Measurements from ENCODE around the gene NCAPG2.

The NCAPG2 gene

GRCh38 chr7:158591944-158592343 is 112.7 kb downstream of the NCAPG2 start:
- no peak for FAIRE-seq

DNA sequence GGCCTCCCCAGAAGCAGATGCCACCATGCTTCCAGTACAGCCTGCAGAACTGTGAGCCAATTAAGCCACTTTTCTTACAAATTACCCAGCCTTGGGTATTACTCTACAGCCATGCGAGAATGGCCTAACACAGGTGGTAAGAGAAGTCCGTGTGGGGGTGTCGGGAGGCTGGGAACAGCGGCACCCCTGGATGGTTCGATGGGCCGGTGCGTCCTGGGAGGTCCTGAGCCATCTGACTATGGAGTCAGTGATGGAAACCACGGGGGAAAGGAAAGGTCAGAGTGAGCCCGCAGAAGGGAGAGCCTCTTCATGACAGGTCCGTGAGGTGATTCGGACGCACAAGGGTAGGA is 114.4 kb downstream of the NCAPG2 start:
- no peak for FAIRE-seq

DNA sequence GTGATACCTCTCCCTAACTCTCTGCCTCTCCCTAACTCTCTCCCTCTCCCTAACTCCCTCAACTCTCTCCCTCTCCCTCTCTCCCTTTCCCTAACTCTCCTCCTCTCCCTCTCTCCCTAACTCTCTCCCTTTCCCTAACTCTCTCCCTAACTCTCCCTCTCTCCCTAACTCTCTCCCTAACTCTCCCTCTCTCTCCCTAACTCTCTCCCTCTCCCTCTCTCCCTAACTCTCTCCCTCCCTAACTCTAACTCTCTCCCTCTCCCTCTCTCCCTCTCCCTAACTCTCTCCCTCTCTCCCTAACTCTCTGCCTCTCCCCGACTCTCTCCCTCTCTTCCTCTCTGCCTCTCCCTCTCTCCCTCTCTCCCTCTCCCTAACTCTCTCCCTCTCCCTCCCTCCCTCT is 115.0 kb downstream of the NCAPG2 start:
- no peak for FAIRE-seq

GRCh38 chr7:158588878-158589442 is 115.6 kb downstream of the NCAPG2 start:
- FAIRE-seq = no peak

- FAIRE-seq = no peak
These were observed 116.3 kb downstream of the NCAPG2 start for GRCh38 chr7:158588085-158588877.

GRCh38 chr7:158587162-158588084 is 117.2 kb downstream of the NCAPG2 start, which contains the start of gene PTPRN2:
Gene PTPRN2 (minus strand): TSS chr7:158587823.
- FAIRE-seq = no peak

DNA sequence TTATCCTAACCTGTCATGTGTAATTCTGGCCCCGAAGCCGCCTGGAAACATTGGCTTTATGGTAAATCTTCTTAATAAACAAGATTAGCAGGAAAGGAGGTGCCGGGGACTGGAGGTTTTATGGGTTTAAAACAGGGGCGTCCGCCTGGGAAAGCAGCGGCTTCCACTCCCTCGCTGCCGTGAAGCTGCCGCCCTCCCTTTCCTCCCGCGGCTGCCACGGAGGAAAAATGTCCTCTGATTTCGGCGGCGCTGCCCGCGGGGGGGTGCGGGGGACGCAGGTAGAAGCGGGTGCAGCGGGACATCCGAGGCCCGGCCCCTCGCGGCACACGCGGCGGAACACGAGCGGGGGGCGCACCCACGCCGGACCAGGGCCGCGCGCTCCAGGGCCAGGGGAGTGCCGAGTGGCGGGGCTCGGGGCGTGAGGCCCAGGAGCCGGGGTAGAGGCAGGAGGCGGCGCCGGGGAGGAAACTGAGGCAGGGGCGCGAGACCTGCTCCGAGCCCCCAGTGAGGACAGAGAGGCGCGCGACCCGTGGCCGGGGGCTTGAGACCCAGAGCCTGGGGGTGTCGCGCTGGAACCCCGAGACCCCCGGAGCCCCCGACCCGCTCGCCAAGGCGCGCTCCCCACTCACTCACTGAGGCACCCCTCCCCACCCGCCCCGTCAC is 118.0 kb downstream of the NCAPG2 start:
- FAIRE-seq = no peak

DNA sequence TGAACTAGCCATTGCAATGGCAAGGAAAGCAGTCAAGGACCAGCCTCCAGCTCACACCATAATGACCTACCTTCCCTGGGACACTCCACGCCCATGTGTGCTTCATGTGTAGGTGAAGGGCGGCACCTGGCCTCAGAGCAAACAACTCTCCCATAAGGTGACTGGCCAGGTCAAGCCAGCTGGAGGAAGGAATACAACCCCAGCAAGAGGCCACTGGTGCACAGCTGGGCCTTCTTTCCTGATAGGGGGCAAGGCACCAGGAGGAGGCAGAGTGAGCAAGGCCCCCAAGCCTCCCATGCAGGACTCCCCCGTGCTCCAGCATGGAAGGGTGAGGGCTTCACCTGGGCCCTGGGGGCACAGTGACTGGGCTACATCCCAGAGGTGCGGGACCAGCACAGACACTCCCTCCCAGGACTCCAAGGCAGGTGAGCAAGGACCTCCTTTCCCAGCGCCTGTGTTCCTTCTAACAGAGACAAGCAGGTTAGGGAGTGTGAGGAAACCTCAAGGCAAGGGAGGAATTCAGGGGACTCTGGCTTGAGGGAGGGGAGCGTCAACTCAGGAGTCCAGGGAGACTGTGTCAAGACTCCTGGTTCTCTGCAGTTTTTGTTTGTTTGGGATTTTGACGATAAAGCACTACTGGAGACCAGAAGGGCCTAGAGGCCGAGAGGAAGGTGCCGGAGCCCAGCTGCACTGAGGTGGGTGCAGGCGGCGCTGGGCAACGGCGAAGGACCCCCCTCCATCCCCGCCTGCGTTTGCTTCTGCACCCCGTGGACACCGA is 118.7 kb downstream of the NCAPG2 start:
- FAIRE-seq = no peak

DNA sequence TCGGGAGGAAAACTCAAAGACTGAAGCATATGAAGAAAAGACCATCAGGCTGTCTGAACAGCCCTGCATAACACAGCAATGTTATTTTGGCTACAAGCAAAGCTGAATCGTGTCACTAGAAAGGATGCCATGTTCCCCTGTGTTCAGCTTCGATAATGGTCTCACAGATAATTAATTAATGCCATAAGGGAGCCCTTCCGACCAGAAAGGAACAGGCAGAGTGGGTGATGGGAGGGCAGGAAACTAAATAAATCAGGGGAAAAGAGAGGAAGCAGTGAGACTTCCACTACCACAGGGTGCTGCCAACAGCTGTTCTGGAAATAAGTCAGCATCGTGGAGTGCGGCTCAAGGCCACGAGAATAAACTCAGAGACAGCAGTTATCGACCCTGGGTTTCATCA is 120.2 kb downstream of the NCAPG2 start:
- no peak for FAIRE-seq

DNA sequence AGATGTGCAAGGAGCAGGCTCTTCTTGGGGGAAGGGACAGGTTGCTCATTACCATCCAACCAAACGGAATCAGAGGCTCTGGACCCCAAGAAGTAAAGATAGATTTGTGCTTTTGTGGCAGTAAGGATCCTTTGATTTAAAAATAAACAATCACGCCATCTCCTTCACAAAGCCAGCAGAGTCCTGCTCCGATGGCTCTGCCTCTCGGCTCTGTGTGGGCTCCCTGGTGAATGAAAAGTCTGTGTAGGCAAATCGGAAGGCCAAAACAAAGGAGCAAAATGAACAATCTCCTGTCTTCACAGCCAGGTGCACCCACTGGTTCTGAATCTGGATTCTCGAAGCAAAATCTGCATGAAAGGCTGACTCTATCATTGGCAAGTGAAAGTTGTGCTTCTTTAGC is 120.8 kb downstream of the NCAPG2 start:
- FAIRE-seq = no peak

DNA sequence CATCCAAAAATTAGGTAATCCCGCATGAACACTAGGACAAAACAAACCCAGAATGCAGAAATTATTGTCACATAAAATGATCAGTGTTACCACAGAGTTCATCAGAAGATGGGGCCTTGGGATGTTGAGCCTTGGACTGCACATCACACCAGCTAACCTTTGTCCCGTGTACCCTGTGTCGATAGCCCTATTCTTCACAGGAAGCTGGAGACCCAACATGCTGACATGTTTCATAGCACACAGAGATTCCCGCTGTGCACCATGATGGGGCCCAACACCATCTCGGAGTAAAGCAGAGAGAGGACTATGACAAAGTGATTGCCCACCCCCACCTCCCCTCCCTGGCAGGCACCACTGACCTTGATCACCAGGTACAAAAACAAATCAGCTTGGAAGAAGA is 121.5 kb downstream of the NCAPG2 start:
- FAIRE-seq = no peak

GRCh38 chr7:158582089-158582456 is 122.5 kb downstream of the NCAPG2 start:
- FAIRE-seq = no peak

GRCh38 chr7:158581440-158582088 is 123.0 kb downstream of the NCAPG2 start:
- FAIRE-seq = no peak
